ENCODE results near the gene KRTAP12-4. TPM values are rescaled to one million over a fixed set of nuclear protein-coding genes. Genes with fewer than 3 reads are reported as not detected.
"Not testable (repeated sequence)": the region's sequence is repeated elsewhere in the genome, so short reads cannot be mapped to it uniquely, and the experiment has no call there.

Gene KRTAP12-4
- polyA plus RNA-seq, 1 experiment = not detected

DNA sequence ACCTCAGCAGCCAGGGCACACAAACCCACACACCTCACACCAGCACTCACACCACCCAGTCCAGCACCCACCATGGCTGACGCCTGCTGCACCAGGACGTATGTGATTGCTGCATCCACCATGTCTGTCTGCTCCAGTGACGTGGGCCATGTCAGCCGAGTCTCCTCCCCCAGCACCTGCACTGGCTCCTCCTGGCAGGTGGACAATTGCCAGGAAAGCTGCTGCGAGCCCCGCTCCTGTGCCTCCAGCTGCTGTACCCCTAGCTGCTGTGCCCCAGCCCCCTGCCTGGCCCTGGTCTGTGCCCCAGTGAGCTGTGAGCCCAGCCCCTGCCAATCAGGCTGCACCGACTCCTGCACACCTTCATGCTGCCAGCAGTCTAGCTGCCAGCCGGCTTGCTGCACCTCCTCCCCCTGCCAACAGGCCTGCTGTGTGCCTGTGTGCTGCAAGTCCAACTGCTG is 42.4 kb downstream of the KRTAP12-4 start, which contains the start of gene KRTAP10-8:
TSS of gene KRTAP10-8 (plus strand) at position 51 of the 458 bp plus-strand sequence. CDS start at position 73, 22 bp downstream.
- H3K36me3 ChIP-seq (ENCODE audit: control insufficient read depth, insufficient read depth, low read length) = no peaks in the 10 kb centered on the region
- CTCF ChIA-PET = no interaction called here
- DNase-seq (ENCODE audit: low read depth) = no peak
- no peak within 1 kb of the TSS for H3K4me3 ChIP-seq (ENCODE audit: low read depth, low read length)
- POLR2A ChIA-PET = no interaction called here
- H3K27me3 ChIP-seq (ENCODE audit: control insufficient read depth, insufficient read depth, low read length) = no peaks in the 10 kb centered on the region
- TF ChIP-seq, protein P1, sequence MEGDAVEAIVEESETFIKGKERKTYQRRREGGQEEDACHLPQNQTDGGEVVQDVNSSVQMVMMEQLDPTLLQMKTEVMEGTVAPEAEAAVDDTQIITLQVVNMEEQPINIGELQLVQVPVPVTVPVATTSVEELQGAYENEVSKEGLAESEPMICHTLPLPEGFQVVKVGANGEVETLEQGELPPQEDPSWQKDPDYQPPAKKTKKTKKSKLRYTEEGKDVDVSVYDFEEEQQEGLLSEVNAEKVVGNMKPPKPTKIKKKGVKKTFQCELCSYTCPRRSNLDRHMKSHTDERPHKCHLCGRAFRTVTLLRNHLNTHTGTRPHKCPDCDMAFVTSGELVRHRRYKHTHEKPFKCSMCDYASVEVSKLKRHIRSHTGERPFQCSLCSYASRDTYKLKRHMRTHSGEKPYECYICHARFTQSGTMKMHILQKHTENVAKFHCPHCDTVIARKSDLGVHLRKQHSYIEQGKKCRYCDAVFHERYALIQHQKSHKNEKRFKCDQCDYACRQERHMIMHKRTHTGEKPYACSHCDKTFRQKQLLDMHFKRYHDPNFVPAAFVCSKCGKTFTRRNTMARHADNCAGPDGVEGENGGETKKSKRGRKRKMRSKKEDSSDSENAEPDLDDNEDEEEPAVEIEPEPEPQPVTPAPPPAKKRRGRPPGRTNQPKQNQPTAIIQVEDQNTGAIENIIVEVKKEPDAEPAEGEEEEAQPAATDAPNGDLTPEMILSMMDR (IDR thresholded peaks at IDR 0.05; ENCODE audit: insufficient read depth, low read depth, low read length) = no peak

GRCh38 chr21:44611551-44611950 is 42.9 kb downstream of the KRTAP12-4 start:
- CTCF ChIA-PET = no interaction called here
- POLR2A ChIA-PET = no interaction called here
- Histone ChIP-seq H3K27me3 (ENCODE audit: control insufficient read depth, insufficient read depth, low read length) (no peaks in the 10 kb centered on the region), H3K4me3 (ENCODE audit: low read depth, low read length) (no peak overlapping the region), H3K36me3 (ENCODE audit: control insufficient read depth, insufficient read depth, low read length) (no peaks in the 10 kb centered on the region)
- TF ChIP-seq, protein P1 (IDR thresholded peaks at IDR 0.05; ENCODE audit: insufficient read depth, low read depth, low read length) = no peak
- DNase-seq (ENCODE audit: low read depth) = no peak

DNA sequence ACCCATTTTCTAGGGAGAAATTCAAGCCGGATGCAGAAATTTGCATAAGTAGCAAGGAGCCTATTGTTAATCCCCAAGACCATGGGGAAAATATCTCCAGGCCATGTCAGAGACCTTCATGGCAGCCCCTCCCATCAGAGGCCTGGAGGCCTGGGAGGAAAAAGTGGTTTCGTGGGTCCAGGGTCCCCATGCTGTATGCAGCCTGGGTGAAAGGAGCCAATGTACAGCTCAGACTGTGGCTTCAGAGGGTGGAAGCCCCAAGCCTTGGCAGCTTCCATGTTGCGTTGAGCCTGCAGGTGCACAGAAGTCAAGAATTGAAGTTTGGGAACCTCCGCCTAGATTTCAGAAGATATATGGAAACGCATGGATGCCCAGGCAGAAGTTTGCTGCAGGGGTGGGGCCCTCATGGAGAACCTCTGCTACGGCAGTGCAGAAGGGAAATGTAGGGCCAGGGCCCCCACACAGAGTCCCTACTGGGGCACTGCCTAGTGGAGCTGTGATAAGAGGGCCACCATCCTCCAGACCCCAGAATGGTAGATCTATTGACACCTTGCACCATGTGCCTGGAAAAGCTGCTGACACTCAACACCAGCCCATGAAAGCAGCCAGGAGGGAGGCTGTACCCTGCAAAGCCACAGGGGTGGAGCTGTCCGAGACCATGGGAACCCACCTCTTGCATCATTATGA is 44.2 kb downstream of the KRTAP12-4 start:
- DNase-seq (ENCODE audit: low read depth); H3K27me3 ChIP-seq (ENCODE audit: control insufficient read depth, insufficient read depth, low read length); H3K36me3 ChIP-seq (ENCODE audit: control insufficient read depth, insufficient read depth, low read length); POLR2A ChIA-PET; CTCF ChIA-PET; H3K4me3 ChIP-seq (ENCODE audit: low read depth, low read length): not testable (repeated sequence)

DNA sequence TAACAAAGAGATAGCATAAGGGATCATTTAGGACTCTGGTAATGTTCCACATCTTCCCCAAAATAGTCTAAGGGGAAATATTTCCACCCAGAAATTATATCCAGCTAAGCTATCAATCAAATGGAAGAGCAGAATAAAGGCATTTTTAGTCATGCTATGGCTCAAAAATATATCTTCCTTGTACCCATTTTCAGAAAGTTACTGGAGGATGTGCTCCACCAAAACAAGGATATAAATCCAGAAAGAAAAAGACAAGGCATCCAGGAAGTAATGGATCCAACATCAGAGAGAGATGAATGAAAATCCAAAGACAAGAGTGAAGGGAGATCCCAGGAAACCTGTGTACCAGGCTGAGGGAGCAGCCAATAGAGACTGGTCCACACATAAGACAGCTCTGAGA is 45.3 kb downstream of the KRTAP12-4 start:
- Histone ChIP-seq H3K27me3 (ENCODE audit: control insufficient read depth, insufficient read depth, low read length) (no peaks in the 10 kb centered on the region), H3K36me3 (ENCODE audit: control insufficient read depth, insufficient read depth, low read length) (no peaks in the 10 kb centered on the region), H3K4me3 (ENCODE audit: low read depth, low read length) (no peak overlapping the region)
- ChIA-PET POLR2A (no interaction called here), CTCF (no interaction called here)
- DNase-seq (ENCODE audit: low read depth) = no peak
- TF ChIP-seq, protein P1 (IDR thresholded peaks at IDR 0.05; ENCODE audit: insufficient read depth, low read depth, low read length) = no peak

GRCh38 chr21:44606495-44606894 is 48.0 kb downstream of the KRTAP12-4 start:
- TF ChIP-seq, protein P1 (IDR thresholded peaks at IDR 0.05; ENCODE audit: insufficient read depth, low read depth, low read length) = no peak
- H3K4me3 ChIP-seq (ENCODE audit: low read depth, low read length) = no peak overlapping the region
- DNase-seq (ENCODE audit: low read depth) = no peak
- H3K27me3 ChIP-seq (ENCODE audit: control insufficient read depth, insufficient read depth, low read length) = no peaks in the 10 kb centered on the region
- no peaks in the 10 kb centered on the region for H3K36me3 ChIP-seq (ENCODE audit: control insufficient read depth, insufficient read depth, low read length)
- ChIA-PET CTCF (interaction anchor here (1.1 kb wide), 1 partner anchor 187 kb away, joined by 3 read pairs; no protein-coding TSS in a partner anchor), POLR2A (no interaction called here)

Small RNA genes within 50 kb of the gene (small RNA-seq; reads per million reads assigned to genes)
- not detected for gene KRTAP12-6P (ENCODE audit: insufficient read length, low read depth, low replicate concordance)

Other genes with a start within 250 kb of the KRTAP12-4 start
- 0.42 and 0.59 TPM in 2 replicates for gene LRRC3, start 199.1 kb downstream of the KRTAP12-4 start, polyA plus RNA-seq (2011; rRNA removed)
- not detected in 2 replicates for gene KRTAP10-1, start 114.5 kb downstream of the KRTAP12-4 start, polyA plus RNA-seq (2011; rRNA removed)
- not detected in 2 replicates for gene KRTAP10-2, start 103.2 kb downstream of the KRTAP12-4 start, polyA plus RNA-seq (2011; rRNA removed)
- gene KRTAP10-3, start 95.9 kb downstream of the KRTAP12-4 start, polyA plus RNA-seq (2011; rRNA removed) = not detected in 2 replicates
- gene KRTAP10-4, start 80.9 kb downstream of the KRTAP12-4 start, polyA plus RNA-seq (2011; rRNA removed) = not detected in 2 replicates
- gene KRTAP10-5, start 74.1 kb downstream of the KRTAP12-4 start, polyA plus RNA-seq (2011; rRNA removed) = not detected in 2 replicates
- gene KRTAP10-6, start 62.2 kb downstream of the KRTAP12-4 start, polyA plus RNA-seq (2011; rRNA removed) = not detected in 2 replicates
- gene KRTAP10-7, start 54.1 kb downstream of the KRTAP12-4 start, polyA plus RNA-seq (2011; rRNA removed) = not detected in 2 replicates
- not detected in 2 replicates for gene KRTAP10-8, start 42.6 kb downstream of the KRTAP12-4 start, polyA plus RNA-seq (2011; rRNA removed)
- not detected in 2 replicates for gene KRTAP10-9, start 27.6 kb downstream of the KRTAP12-4 start, polyA plus RNA-seq (2011; rRNA removed)
- gene KRTAP10-10, start 17.3 kb downstream of the KRTAP12-4 start, polyA plus RNA-seq (2011; rRNA removed) = not detected in 2 replicates
- gene KRTAP10-11, start 8.2 kb downstream of the KRTAP12-4 start, polyA plus RNA-seq (2011; rRNA removed) = not detected in 2 replicates
- gene KRTAP12-3, start 3.3 kb upstream of the KRTAP12-4 start, polyA plus RNA-seq (2011; rRNA removed) = not detected in 2 replicates
- not detected in 2 replicates for gene KRTAP12-2, start 12.3 kb upstream of the KRTAP12-4 start, polyA plus RNA-seq (2011; rRNA removed)
- gene KRTAP12-1, start 27.5 kb upstream of the KRTAP12-4 start, polyA plus RNA-seq (2011; rRNA removed) = not detected in 2 replicates
- gene KRTAP10-12, start 42.5 kb upstream of the KRTAP12-4 start, polyA plus RNA-seq (2011; rRNA removed) = not detected in 2 replicates
- gene TSPEAR, start 56.9 kb upstream of the KRTAP12-4 start, polyA plus RNA-seq (2011; rRNA removed) = not detected in 2 replicates
- gene UBE2G2, start 147.2 kb upstream of the KRTAP12-4 start, polyA plus RNA-seq (2011; rRNA removed) = 67.6 and 93.2 TPM in 2 replicates
- gene SUMO3, start 163.4 kb upstream of the KRTAP12-4 start, polyA plus RNA-seq (2011; rRNA removed) = 82.6 and 111 TPM in 2 replicates
- gene PTTG1IP, start 219.0 kb upstream of the KRTAP12-4 start, polyA plus RNA-seq (2011; rRNA removed) = 234 and 249 TPM in 2 replicates